Stimulated activated CD4-positive, alpha-beta T cell treated with anti-CD3 and anti-CD28 coated beads, TNF-alpha, amount 100 ng/mL, for 48 hours (primary cell): Measurements from ENCODE around the gene KCNMA1.

Experiments used
- DNase-seq, 3 donors: peaks; one replicate each; pipeline ENCODE4 v3.0.0-alpha.2; 2020; ENCODE audit warnings: low read depth in 3 of 3

KCNMA1 gene

DNA sequence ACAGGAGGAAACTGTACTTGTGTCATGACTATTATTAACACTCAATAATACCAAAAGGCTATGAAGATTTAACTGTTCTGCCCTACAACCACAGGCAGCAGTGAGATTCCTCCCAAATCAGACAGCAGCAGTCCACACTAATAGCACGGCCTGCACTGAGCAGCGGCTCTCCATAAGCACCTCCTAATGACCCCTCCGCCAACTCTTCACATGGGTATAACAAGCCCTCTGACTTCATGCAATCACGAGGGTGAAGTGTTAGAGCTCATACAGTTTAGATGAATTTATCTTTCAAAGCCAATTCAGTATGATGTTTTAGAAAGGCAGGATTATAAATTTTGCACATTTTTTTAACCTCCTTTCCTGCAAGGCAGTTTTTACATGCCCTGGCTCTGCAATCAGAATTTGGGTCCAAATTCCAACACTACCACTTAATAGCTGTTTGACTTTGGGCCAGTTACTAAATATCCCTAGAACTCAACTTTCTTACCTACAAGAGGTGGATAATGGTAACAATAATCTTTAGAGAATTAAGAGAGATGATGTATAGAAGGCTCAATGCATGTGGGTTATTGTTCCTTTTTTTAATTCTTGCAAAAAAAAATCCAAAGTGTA lies 617.1 kb downstream of the KCNMA1 start:
- no peak for DNase-seq

DNA sequence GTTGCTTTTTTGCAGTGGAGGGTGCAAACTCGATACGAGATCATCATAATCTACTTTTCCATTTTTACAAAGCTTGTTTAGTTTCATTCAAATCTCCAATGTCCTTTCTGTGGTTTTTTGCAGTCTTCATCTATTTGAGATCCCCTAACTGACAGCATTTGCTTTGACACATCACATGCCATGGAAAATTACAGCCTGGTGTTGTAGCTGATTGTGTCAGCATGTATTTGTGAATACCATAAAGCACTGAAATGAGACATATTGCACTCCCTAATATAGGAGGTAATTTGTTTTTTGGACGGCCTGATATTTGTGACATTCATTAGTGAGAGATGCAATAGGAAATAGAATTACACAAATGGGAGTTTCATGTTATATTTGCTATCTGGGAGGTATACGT lies 620.8 kb downstream of the KCNMA1 start:
- DNase-seq, result no peak

GRCh38 chr10:77016278-77016815 lies 621.3 kb downstream of the KCNMA1 start:
- DNase-seq, result no peak

- DNase-seq, result no peak
Measured at GRCh38 chr10:77015360-77015759, 622.2 kb downstream of the KCNMA1 start.

DNA sequence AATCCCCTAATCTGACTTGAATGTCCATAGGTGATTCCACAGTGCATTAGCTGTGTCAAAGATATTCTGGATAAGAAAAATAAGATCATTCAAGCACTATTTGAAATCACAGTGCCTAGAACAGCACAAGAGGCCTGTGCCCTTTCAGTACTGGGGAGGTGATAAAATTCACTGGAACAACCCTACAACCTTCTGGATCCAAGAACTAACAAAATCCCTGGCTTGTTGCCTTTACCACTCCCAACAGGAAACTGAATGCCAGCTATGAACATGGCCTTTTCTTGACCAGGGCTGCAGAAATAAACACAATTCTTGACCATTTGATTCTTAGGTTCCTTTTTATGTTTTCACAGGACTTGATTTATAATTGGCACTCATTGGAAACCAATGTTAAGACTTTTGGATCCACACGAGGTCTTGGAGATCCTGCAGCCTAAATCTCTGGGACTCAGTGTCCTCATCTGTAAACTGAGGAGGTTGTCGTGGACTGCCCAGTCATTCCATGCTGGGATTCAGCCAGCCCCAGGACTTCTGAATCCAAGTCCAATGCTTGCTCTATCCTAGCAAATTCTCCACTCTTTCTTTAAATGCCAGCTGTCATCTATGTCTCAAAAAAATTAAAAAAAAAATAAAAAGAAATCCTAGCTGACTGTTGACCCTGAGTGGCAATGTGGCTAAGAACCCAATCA lies 624.7 kb downstream of the KCNMA1 start:
- DNase-seq, result no peak

GRCh38 chr10:77011874-77012811 lies 625.5 kb downstream of the KCNMA1 start:
- DNase-seq, result no peak

GRCh38 chr10:77010430-77010829 lies 627.2 kb downstream of the KCNMA1 start:
- no peak for DNase-seq

DNA sequence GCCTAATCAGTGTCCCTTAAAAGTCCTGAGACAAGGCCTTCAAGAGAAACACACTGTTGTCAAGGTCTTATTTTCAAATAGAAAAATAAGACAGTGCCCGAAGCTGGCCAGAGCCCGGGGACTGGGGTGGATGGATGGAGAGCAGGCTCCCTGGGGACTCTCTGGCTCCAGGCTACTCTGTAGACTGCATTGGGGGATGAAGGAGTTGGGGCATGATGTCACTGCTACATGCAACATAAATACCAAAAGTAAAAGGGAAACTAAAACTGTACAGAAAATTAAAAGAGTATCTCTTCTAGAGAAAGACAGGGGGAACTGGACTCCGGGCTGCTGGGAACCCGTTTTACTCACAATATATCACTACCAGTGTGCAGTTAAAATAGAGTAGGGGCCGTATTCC lies 629.8 kb downstream of the KCNMA1 start:
- no peak for DNase-seq

GRCh38 chr10:77006836-77007511 lies 630.6 kb downstream of the KCNMA1 start:
- DNase-seq, result no peak

- DNase-seq, result no peak
Measured at GRCh38 chr10:77005871-77006270, 631.7 kb downstream of the KCNMA1 start.

- DNase-seq, result no peak
Measured at GRCh38 chr10:77004917-77005564, 632.6 kb downstream of the KCNMA1 start.

- no peak for DNase-seq
Measured at GRCh38 chr10:77002872-77003271, 634.7 kb downstream of the KCNMA1 start.

- no peak for DNase-seq
Measured at GRCh38 chr10:77001206-77001605, 636.4 kb downstream of the KCNMA1 start.

GRCh38 chr10:76998451-76998850 lies 639.2 kb downstream of the KCNMA1 start:
- no peak for DNase-seq

DNA sequence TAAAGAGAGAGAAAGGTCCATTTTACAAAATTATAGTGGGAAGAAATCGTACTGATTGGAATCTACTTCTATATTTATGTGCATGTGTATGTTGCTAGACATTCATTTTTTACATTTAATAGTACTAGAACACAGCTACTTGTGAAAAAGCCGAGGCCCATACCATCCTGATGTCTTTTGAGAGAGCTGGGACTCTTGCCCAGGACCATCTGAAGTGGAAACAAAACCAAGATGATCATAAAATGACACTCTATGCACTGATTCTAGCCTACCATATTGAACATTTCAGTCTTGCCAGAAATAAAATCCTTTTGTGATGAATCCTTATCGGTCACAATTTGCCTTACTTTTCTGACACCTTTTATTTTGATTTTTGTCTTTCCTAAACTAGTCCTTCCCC lies 640.0 kb downstream of the KCNMA1 start:
- DNase-seq, result no peak

GRCh38 chr10:76995023-76995422 lies 642.6 kb downstream of the KCNMA1 start:
- DNase-seq, result no peak

DNA sequence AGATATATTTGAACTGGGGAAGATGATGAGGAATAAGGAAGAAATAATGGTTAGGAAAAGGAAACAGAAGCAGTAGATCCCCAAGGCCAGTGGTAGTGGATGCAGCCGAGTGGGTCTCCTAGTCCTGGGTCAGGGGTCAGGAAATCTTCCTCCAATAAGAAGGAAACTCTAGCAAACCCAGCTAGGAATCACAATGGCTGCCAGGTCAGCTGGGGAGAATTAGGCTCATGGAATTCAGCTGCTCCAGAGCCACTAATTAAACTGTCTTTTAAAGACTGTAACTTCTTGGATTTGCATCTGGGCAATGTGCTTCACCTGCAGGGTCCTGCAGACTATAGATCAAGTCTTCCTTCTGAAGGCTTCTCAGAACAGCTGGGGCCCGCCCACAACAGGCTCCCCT lies 644.4 kb downstream of the KCNMA1 start:
- DNase-seq, result no peak

GRCh38 chr10:76992467-76992866 lies 645.1 kb downstream of the KCNMA1 start:
- no peak for DNase-seq

DNA sequence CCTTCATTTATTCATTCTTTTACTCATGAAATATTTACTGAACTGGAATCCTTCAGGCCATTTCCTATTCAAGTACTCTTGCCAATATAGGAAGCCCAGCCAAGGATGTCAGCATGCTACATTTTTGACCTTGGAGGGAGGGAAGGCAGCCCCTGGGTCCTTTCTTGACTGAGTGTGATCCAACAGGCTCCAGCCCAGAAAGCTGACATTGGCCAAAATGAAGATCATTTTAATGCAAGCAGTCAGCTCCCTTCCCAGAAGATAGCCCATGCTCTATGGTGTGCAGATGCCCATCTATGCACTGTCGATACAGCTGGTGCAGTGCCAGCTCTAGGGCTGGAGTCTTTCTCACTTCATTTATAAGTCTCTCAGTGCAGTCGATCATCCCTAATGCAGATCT lies 646.0 kb downstream of the KCNMA1 start:
- no peak for DNase-seq

DNA sequence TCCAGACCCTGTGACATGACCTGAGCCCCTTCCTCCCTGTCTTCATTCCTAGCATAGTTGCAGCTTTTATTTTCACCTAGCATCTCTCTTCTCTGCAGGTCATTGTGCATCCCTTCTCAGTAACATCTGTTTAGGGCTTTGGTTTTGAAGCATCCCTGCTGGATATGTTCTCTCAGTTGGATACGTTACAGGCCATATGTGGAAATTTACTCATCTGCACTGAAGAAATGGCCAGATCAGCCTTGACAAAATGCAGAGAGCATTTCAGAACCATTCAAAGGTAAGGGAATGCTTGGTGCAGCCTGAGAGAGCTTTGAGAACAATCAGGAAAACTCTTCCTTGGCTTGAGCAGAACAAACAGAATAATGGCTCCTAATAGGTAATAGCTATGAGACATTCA lies 647.0 kb downstream of the KCNMA1 start:
- DNase-seq, result no peak
